Spleen (tissue), 11 donors: Measurements from ENCODE around the gene DIAPH1. TPM values are rescaled to one million over a fixed set of nuclear protein-coding genes. Genes with fewer than 3 reads are reported as not detected.

Source experiments
- DNase-seq: peaks from one replicate; pipeline ENCODE4 v3.0.0-alpha.2; 2020
- H3K27ac ChIP-seq, 8 donors: fragments of 200-600 bp; sonication (generic) in 7 of 8; 1 replicate in 4 of 8; 2 replicates in 4 of 8; pipeline versions ENCODE4 v1.5.0 to v1.8.0; 2016 to 2021; ENCODE audit warnings: inconsistent platforms in 4 of 8, mild to moderate bottlenecking in 4 of 8, moderate library complexity in 1 of 8
- H3K27me3 ChIP-seq, 7 donors: fragments of 200-600 bp; sonication (generic) in 6 of 7; replicated peaks in 1 of 7; 1 replicate in 4 of 7; 2 replicates in 3 of 7; pipeline versions ENCODE4 v1.5.0 to v1.8.0; 2016 to 2021; ENCODE audit warnings: inconsistent platforms in 3 of 7, mild to moderate bottlenecking in 1 of 7
- H3K36me3 ChIP-seq, 6 donors: fragments of 200-600 bp; sonication (generic) in 5 of 6; 1 replicate in 4 of 6; 2 replicates in 2 of 6; pipeline versions ENCODE4 v1.5.0 to v1.8.0; 2016 to 2021; ENCODE audit warnings: inconsistent platforms in 2 of 6
- H3K4me1 ChIP-seq, 6 donors: fragments of 200-600 bp; sonication (generic) in 5 of 6; 1 replicate in 3 of 6; 2 replicates in 3 of 6; pipeline versions ENCODE4 v1.5.0 to v1.8.0; 2016 to 2021; ENCODE audit warnings: inconsistent platforms in 3 of 6
- H3K4me3 ChIP-seq, 8 donors: fragments of 200-600 bp; sonication (generic) in 7 of 8; 1 replicate in 4 of 8; 2 replicates in 4 of 8; pipeline versions ENCODE4 v1.5.0 to v1.8.0; 2016 to 2021; ENCODE audit warnings: inconsistent platforms in 4 of 8, mild to moderate bottlenecking in 4 of 8, moderate library complexity in 2 of 8
- H3K9me3 ChIP-seq, 8 donors: fragments of 200-600 bp; sonication (generic) in 7 of 8; 1 replicate in 4 of 8; 2 replicates in 4 of 8; pipeline versions ENCODE4 v1.5.0 to v1.8.0; 2016 to 2021; ENCODE audit warnings: inconsistent platforms in 4 of 8
- POLR2A ChIP-seq, 3 donors: fragments of 450-650 bp; IDR thresholded peaks; one replicate each; pipeline ENCODE4 v1.5.1; 2017; ENCODE audit warnings: antibody characterized with exemption in 3 of 3, mild to moderate bottlenecking in 1 of 3
- POLR2AphosphoS5 ChIP-seq, 3 donors: sonication (generic); formaldehyde crosslinking; IDR thresholded peaks; one replicate each; pipeline ENCODE4 v1.5.1; 2017; ENCODE audit warnings: antibody characterized with exemption in 3 of 3
- WGBS, 5 donors: extraction: QIAGEN DNeasy Blood & Tissue Kit in 3 of 5; methylation state at CpG; one replicate each; pipeline versions ENCODE4 v1.1.5 to v1.1.7; 2013 to 2018; 5-methylcytosine and 5-hydroxymethylcytosine counted together
- intact Hi-C: fragments of 100-400 bp; cut with DNase I; formaldehyde crosslinking; loops from one replicate; pipeline ENCODE4 v1.15.0; 2023; ENCODE audit warnings: low total_unique reads
- polyA plus RNA-seq, 3 donors: library from polyadenylated mRNA; stranded (reverse); fragments of 200-250 nt; gene quantifications; one replicate each; pipeline ENCODE4 v1.2.1, GENCODE V29; 2013
- total RNA-seq, 7 donors: library from RNA; depleted of rRNA in 3 of 7; stranded (reverse); fragments of >200 nt in 3 of 7; fragmentation: NEBNext Ultra II Directional in 4 of 7; extraction: Animal tissue kit (Norgen Biotek cat#: 25700) in 4 of 7; gene quantifications; one replicate each; pipeline versions ENCODE4 v1.1.0 to v1.2.1, GENCODE V29; 2016 to 2021
- TF ChIP-seq, protein P1 (sequence below), 11 experiments: fragments of 200-600 bp in 7 of 11; fragments of 450-650 bp in 4 of 11; sonication (generic) in 4 of 11; IDR thresholded peaks in 8 of 11; conservative IDR thresholded peaks in 3 of 11; 1 replicate in 7 of 11; 2 replicates in 4 of 11; pipeline versions ENCODE4 v1.4.0 to v1.8.0; 2016 to 2021; ENCODE audit warnings: antibody characterized with exemption in 11 of 11, inconsistent platforms in 4 of 11, mild to moderate bottlenecking in 1 of 11
- donor health status: healthy with polysubstance abuse.
- donor health status: DM: no; HTN: no; CAD: no; lungs with moderate emphysema.
- donor health status: DM: no; HTN: no; CAD: no.
- donor health status: Bipolar disorder and iron deficiency.
- donor health status: healthy.
- donor health status: DM: no; HTN: no; CAD: no.
- donor health status: DM: yes; HTN: yes; CAD: no.

Gene DIAPH1
- total and polyA plus RNA-seq, 10 donors = 35.4 to 123 (median 81.5) TPM

DNA sequence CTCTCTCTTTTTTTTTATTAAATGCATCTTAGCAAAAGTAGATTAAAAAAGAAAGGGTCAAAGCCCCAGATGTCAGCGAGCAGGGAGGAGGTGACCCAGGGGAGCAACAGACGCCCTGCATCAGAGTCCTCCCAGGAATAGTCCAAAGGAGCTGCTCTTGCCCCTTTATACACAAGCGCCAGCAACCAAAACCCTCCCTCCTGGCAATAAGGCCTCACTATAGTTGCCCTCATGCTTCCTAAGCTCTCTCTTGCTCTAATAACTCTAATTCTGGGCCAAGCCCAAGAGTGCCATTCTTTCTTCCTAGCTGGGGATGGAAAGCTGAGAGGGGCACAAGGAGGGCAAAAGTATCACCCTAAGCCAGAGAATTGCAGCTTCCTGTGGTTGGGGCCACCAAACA, 103.7 kb downstream of the DIAPH1 start:
- TF ChIP-seq, protein P1, sequence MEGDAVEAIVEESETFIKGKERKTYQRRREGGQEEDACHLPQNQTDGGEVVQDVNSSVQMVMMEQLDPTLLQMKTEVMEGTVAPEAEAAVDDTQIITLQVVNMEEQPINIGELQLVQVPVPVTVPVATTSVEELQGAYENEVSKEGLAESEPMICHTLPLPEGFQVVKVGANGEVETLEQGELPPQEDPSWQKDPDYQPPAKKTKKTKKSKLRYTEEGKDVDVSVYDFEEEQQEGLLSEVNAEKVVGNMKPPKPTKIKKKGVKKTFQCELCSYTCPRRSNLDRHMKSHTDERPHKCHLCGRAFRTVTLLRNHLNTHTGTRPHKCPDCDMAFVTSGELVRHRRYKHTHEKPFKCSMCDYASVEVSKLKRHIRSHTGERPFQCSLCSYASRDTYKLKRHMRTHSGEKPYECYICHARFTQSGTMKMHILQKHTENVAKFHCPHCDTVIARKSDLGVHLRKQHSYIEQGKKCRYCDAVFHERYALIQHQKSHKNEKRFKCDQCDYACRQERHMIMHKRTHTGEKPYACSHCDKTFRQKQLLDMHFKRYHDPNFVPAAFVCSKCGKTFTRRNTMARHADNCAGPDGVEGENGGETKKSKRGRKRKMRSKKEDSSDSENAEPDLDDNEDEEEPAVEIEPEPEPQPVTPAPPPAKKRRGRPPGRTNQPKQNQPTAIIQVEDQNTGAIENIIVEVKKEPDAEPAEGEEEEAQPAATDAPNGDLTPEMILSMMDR (IDR thresholded peaks at IDR 0.05 in 8 of 11, conservative IDR thresholded peaks at IDR 0.05 in 3 of 11) = no peak
- no peak for TF ChIP-seq POLR2AphosphoS5 (IDR thresholded peaks at IDR 0.05)
- no peak for TF ChIP-seq POLR2A (IDR thresholded peaks at IDR 0.05)
- H3K27me3 ChIP-seq = no peaks in the 10 kb centered on the region
- H3K4me3 ChIP-seq = no peak overlapping the region
- intact Hi-C loops = no loop called here
- WGBS, 5 donors = 73 to 87% (median 81%) methylated on average over 3 of the region's 3 CpGs
- no peak for DNase-seq
- peaks cover 0 to 71% (median 33%) of the 10 kb centered on the region in 6 donors for H3K36me3 ChIP-seq
- H3K27ac ChIP-seq = peak overlapping the region in 7 of 8 donors; percentile 27 to 87 (median 82)
- H3K9me3 ChIP-seq = no peaks in the 10 kb centered on the region
- peaks cover 16 to 98% (median 53%) of the 10 kb centered on the region in 6 donors for H3K4me1 ChIP-seq

DNA sequence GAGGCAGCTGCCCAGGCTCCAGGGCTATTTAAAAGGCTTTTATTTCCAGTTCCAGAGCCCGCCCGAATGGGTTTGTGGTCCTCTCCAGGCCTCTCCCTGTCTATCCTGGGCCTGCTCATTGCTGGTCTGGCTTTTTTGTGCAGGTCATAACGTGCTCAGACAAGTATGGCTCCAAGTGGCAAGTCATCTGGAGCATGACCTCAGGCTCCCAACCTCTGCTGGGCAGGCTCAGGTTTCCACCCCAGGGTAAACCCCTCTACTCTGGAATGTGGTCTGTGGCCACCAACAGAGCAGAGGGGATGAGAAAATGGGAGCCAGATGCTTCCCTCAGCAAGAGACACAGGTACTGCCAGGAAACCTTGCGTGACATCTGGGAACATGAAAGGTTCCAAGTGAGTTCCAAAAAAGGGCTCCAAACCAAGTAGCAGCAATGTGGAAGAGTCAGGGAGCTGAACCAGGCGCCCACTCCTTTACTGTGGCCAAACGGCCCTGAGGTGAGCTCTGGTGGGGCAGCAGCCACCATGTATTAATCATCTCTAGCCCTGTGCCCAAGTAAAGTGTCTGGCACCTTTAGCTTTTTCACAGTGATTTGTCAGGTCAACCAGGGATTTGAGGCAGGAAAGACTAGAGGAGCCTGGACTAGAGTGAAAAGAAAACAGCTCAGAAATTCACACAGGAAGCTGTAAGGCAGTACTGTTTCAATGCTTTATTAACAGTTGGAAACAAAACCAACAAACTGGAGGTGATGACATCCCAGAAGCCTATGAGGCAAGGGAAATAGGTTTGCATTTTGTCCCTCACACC, 104.3 kb downstream of the DIAPH1 start:
- Histone ChIP-seq H3K27me3 (no peaks in the 10 kb centered on the region), H3K9me3 (no peaks in the 10 kb centered on the region), H3K4me1 (peaks cover 15 to 98% (median 55%) of the 10 kb centered on the region in 6 donors), H3K27ac (peak overlapping the region; percentile 27 to 87 (median 82)), H3K36me3 (peaks cover 0 to 65% (median 32%) of the 10 kb centered on the region in 6 donors), H3K4me3 (peak overlapping the region in 2 of 8 donors; percentile 53 to 74)
- no peak for TF ChIP-seq POLR2A (IDR thresholded peaks at IDR 0.05)
- TF ChIP-seq POLR2AphosphoS5 (IDR thresholded peaks at IDR 0.05) = no peak
- TF ChIP-seq, protein P1 (IDR thresholded peaks at IDR 0.05 in 8 of 11, conservative IDR thresholded peaks at IDR 0.05 in 3 of 11) = no peak
- intact Hi-C loops = no loop called here
- no peak for DNase-seq
- 64 to 83% (median 74%) methylated on average over 6 of the region's 6 CpGs for WGBS, 5 donors

DNA sequence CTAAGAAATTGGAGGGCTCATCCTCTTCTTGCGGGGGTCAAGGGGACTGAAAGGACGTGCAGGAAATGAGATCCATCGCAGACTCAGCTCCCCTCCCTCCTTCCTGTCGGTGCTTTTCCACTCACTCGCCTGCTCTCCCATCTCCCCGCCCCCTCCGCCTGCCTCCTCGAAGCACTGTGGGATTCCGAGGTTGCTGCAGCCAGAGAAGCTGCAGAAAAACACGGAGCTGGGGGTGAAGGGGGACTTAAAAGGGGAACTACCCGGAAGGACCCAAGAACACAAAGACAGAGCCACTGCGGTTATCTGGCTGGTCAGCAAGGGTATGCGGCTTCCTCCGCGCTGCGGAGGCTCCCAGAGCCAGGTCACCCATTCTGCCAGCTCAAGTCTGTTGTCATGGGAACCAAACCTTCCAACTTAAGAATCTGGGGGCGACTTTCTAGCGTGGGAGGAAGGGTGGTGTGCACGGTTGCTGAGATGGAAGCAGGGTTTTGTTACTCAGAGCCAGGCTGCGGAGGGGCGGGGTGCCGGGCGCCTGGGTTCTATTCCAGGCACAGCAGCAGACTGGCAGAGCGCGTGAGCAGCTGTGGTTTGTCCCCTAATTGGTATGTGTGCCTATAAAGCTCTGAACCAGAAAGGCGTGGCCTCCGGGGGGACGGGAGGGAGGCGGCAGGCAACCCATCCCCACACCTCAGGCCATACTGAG, 105.0 kb downstream of the DIAPH1 start:
- Histone ChIP-seq H3K4me1 (peaks cover 15 to 98% (median 63%) of the 10 kb centered on the region in 6 donors), H3K4me3 (peak overlapping the region; percentile 41 to 74 (median 54)), H3K27ac (peak overlapping the region; percentile 21 to 87 (median 82)), H3K27me3 (no peaks in the 10 kb centered on the region), H3K36me3 (peaks cover 0 to 57% (median 26%) of the 10 kb centered on the region in 6 donors), H3K9me3 (no peaks in the 10 kb centered on the region)
- TF ChIP-seq POLR2AphosphoS5 (IDR thresholded peaks at IDR 0.05) (peak; percentile 12 to 61 (median 54)), POLR2A (IDR thresholded peaks at IDR 0.05) (no peak)
- TF ChIP-seq, protein P1 (IDR thresholded peaks at IDR 0.05 in 8 of 11, conservative IDR thresholded peaks at IDR 0.05 in 3 of 11) = no peak
- peak; percentile 87 for DNase-seq
- intact Hi-C loops = no loop called here
- 4 to 23% (median 12%) methylated on average over 18 to 29 of the region's 29 CpGs for WGBS, 5 donors
